Activated CD4-positive, alpha-beta T cell treated with anti-CD3 and anti-CD28 coated beads, Interleukin-2, amount 50 U/mL, for 16 hours (primary cell): ENCODE results near the gene PIP5K1B.

Source experiments
- DNase-seq: peaks from one replicate; pipeline ENCODE4 v3.0.0-alpha.2; 2020

PIP5K1B gene

GRCh38 chr9:68777070-68777763 lies 72.2 kb downstream of the PIP5K1B start:
- no peak for DNase-seq

- no peak for DNase-seq
Observed at GRCh38 chr9:68778635-68779034, 73.6 kb downstream of the PIP5K1B start.

- DNase-seq: peak; percentile 94
Observed at GRCh38 chr9:68779558-68780379, 74.7 kb downstream of the PIP5K1B start.

- no peak for DNase-seq
Observed at GRCh38 chr9:68780380-68780712, 75.3 kb downstream of the PIP5K1B start.

GRCh38 chr9:68780720-68781119 lies 75.7 kb downstream of the PIP5K1B start:
- DNase-seq: peak; percentile 12

GRCh38 chr9:68781928-68782327 lies 76.9 kb downstream of the PIP5K1B start:
- DNase-seq: no peak

GRCh38 chr9:68782546-68782945 lies 77.5 kb downstream of the PIP5K1B start:
- DNase-seq: no peak

GRCh38 chr9:68785965-68786364 lies 80.9 kb downstream of the PIP5K1B start:
- DNase-seq: no peak

GRCh38 chr9:68791169-68791568 lies 86.1 kb downstream of the PIP5K1B start:
- DNase-seq: no peak

- no peak for DNase-seq
Observed at GRCh38 chr9:68793605-68794343, 88.7 kb downstream of the PIP5K1B start.

- no peak for DNase-seq
Observed at GRCh38 chr9:68794898-68795297, 89.9 kb downstream of the PIP5K1B start.

- no peak for DNase-seq
Observed at GRCh38 chr9:68795411-68795810, 90.4 kb downstream of the PIP5K1B start.

- no peak for DNase-seq
Observed at GRCh38 chr9:68797116-68797515, 92.1 kb downstream of the PIP5K1B start.

- no peak for DNase-seq
Observed at GRCh38 chr9:68798423-68798822, 93.4 kb downstream of the PIP5K1B start.

- DNase-seq: no peak
Observed at GRCh38 chr9:68800836-68801235, 95.8 kb downstream of the PIP5K1B start.

- DNase-seq: peak; percentile 53
Observed at GRCh38 chr9:68802525-68803015, 97.5 kb downstream of the PIP5K1B start.

- no peak for DNase-seq
Observed at GRCh38 chr9:68804911-68805889, 100.2 kb downstream of the PIP5K1B start.

- DNase-seq: no peak
Observed at GRCh38 chr9:68805890-68806517, 101.0 kb downstream of the PIP5K1B start.

- no peak for DNase-seq
Observed at GRCh38 chr9:68808338-68808890, 103.4 kb downstream of the PIP5K1B start.

- DNase-seq: no peak
Observed at GRCh38 chr9:68817079-68817875, 112.2 kb downstream of the PIP5K1B start.

GRCh38 chr9:68819065-68819464 lies 114.0 kb downstream of the PIP5K1B start:
- no peak for DNase-seq
